Astrocyte of the hippocampus (primary cell): Measurements from ENCODE around the gene TAS2R38.

ENCODE experiments used
- DNase-seq: peaks from one replicate; pipeline ENCODE4 v3.0.0; 2011; ENCODE audit warnings: low read depth, low spot score

The TAS2R38 gene

GRCh38 chr7:141976524-141977245 is 3.1 kb upstream of the TAS2R38 start:
- DNase-seq, result no peak

- peak; percentile 79 for DNase-seq
These were observed 2.4 kb upstream of the TAS2R38 start for GRCh38 chr7:141975806-141976523.

GRCh38 chr7:141974831-141975230 is 1.3 kb upstream of the TAS2R38 start:
- DNase-seq, result no peak

GRCh38 chr7:141960687-141961422 is 12.7 kb downstream of the TAS2R38 start:
- DNase-seq, result no peak

GRCh38 chr7:141956084-141956483 is 17.5 kb downstream of the TAS2R38 start:
- no peak for DNase-seq

GRCh38 chr7:141954334-141954733 is 19.2 kb downstream of the TAS2R38 start:
- DNase-seq, result no peak

GRCh38 chr7:141952461-141952860 is 21.1 kb downstream of the TAS2R38 start:
- no peak for DNase-seq

- no peak for DNase-seq
These were observed 22.8 kb downstream of the TAS2R38 start for GRCh38 chr7:141950806-141951205.

- DNase-seq, result no peak
These were observed 23.7 kb downstream of the TAS2R38 start for GRCh38 chr7:141949911-141950310.

GRCh38 chr7:141949451-141949850 is 24.1 kb downstream of the TAS2R38 start:
- DNase-seq, result no peak

GRCh38 chr7:141949021-141949420 is 24.6 kb downstream of the TAS2R38 start:
- DNase-seq, result no peak

- DNase-seq, result no peak
These were observed 26.8 kb downstream of the TAS2R38 start, which contains the start of gene CLEC5A for GRCh38 chr7:141946796-141947195. Gene CLEC5A, minus strand, starts transcription at chr7:141946974. Its CDS starts 682 bp downstream, at chr7:141946292.

GRCh38 chr7:141945356-141945755 is 28.2 kb downstream of the TAS2R38 start:
- no peak for DNase-seq

- DNase-seq, result no peak
These were observed 28.8 kb downstream of the TAS2R38 start for GRCh38 chr7:141944811-141945210.

GRCh38 chr7:141943846-141944245 is 29.7 kb downstream of the TAS2R38 start:
- no peak for DNase-seq

- DNase-seq, result no peak
These were observed 32.5 kb downstream of the TAS2R38 start for GRCh38 chr7:141941075-141941474.

GRCh38 chr7:141930211-141930610 is 43.4 kb downstream of the TAS2R38 start:
- no peak for DNase-seq

- DNase-seq, result no peak
These were observed 44.8 kb downstream of the TAS2R38 start for GRCh38 chr7:141928845-141929195.

- no peak for DNase-seq
These were observed 45.3 kb downstream of the TAS2R38 start for GRCh38 chr7:141928146-141928844.
